Natural killer cell (primary cell): ENCODE results near the gene ACD. TPM values are rescaled to one million over a fixed set of nuclear protein-coding genes. Genes with fewer than 3 reads are reported as not detected.

Source experiments
- ATAC-seq, 3 donors: fragments of 150-1000 bp in 2 of 3; fragments of 200-7000 bp in 1 of 3; cut with Tn5 transposase; 1 replicate in 1 of 3; 2 replicates in 2 of 3; pipeline ENCODE4 v1.10.0; 2021; ENCODE audit warnings: mild to moderate bottlenecking in 2 of 3, moderate library complexity in 2 of 3
- DNase-seq, 2 donors: peaks; one replicate each; pipeline versions ENCODE4 v3.0.0 to v3.0.0-alpha.2; 2013 to 2021; ENCODE audit warnings: mixed read lengths in 1 of 2
- H3K27ac ChIP-seq: one replicate; pipeline ENCODE4 v1.5.1; 2013; ENCODE audit warnings: mild to moderate bottlenecking, low read length
- H3K27me3 ChIP-seq: one replicate; pipeline ENCODE4 v1.6.1; 2013; ENCODE audit warnings: low read length; ENCODE audit not compliant: control insufficient read depth, insufficient read depth
- H3K36me3 ChIP-seq: one replicate; pipeline ENCODE4 v1.6.1; 2013; ENCODE audit warnings: low read length; ENCODE audit not compliant: control insufficient read depth, insufficient read depth
- H3K4me1 ChIP-seq: one replicate; pipeline ENCODE4 v1.6.1; 2013; ENCODE audit warnings: low read length; ENCODE audit not compliant: control insufficient read depth, insufficient read depth
- H3K4me3 ChIP-seq: one replicate; pipeline ENCODE4 v1.5.1; 2013; ENCODE audit warnings: low read length
- H3K9me3 ChIP-seq: one replicate; pipeline ENCODE4 v1.6.1; 2013; ENCODE audit warnings: low read length; ENCODE audit not compliant: control insufficient read depth, insufficient read depth
- H3K27ac Mint-ChIP-seq, 2 donors: one replicate each; pipeline ENCODE4 v1.8.0; 2022; ENCODE audit warnings: mild to moderate bottlenecking in 2 of 2, mixed read lengths in 2 of 2, moderate library complexity in 1 of 2
- H3K27me3 Mint-ChIP-seq, 2 donors: one replicate each; pipeline ENCODE4 v1.8.0; 2022; ENCODE audit warnings: low read depth in 2 of 2, mixed read lengths in 2 of 2
- H3K36me3 Mint-ChIP-seq: one replicate; pipeline ENCODE4 v1.8.0; 2022; ENCODE audit warnings: mixed read lengths
- H3K4me1 Mint-ChIP-seq, 2 donors: one replicate each; pipeline ENCODE4 v1.8.0; 2022; ENCODE audit warnings: mixed read lengths in 2 of 2
- H3K4me3 Mint-ChIP-seq: one replicate; pipeline ENCODE4 v1.8.0; 2022; ENCODE audit warnings: mild to moderate bottlenecking, moderate library complexity, mixed read lengths
- H3K9me3 Mint-ChIP-seq, 2 donors: one replicate each; pipeline ENCODE4 v1.8.0; 2022; ENCODE audit warnings: mixed read lengths in 2 of 2
- CTCF ChIP-seq: fragments of 200-600 bp; IDR thresholded peaks from one replicate; pipeline ENCODE4 v1.8.0; 2022; ENCODE audit warnings: antibody characterized with exemption
- WGBS: methylation state at CpG from one replicate; pipeline ENCODE4 v1.1.7; 2013; ENCODE audit warnings: missing lambda C conversion rate; ENCODE audit not compliant: insufficient coverage; 5-methylcytosine and 5-hydroxymethylcytosine counted together
- intact Hi-C: fragments of 100-400 bp; cut with micrococcal nuclease; formaldehyde crosslinking; loops from one replicate; pipeline ENCODE4 v1.14.2; 2022
- total RNA-seq, 4 donors: library from RNA; stranded (reverse); fragments of 120-200 nt in 1 of 4; gene quantifications; one replicate each; pipeline versions ENCODE4 v1.2.3 to v1.2.4, GENCODE V29; 2013 to 2022

Gene ACD
- total RNA-seq, 3 donors from 2014 or later (not counting 1 experiment from before 2014, with no cell fraction given) = 34.4 to 58.0 (median 43.2) TPM

GRCh38 chr16:67653128-67653788 lies 6.8 kb downstream of the ACD start:
- no peak overlapping the region for H3K4me3 ChIP-seq
- intact Hi-C loops = no loop called here
- no peaks in the 10 kb centered on the region for H3K9me3 ChIP-seq
- Mint-ChIP-seq H3K9me3 (no peaks in the 10 kb centered on the region), H3K27me3 (no peaks in the 10 kb centered on the region), H3K27ac (no peak overlapping the region), H3K4me1 (peaks cover 0 to 12% of the 10 kb centered on the region in 2 donors), H3K36me3 (no peaks in the 10 kb centered on the region), H3K4me3 (no peak overlapping the region)
- peaks cover under 1% of the 10 kb centered on the region for H3K4me1 ChIP-seq
- 89% methylated on average over 68 of the region's 68 CpGs for WGBS
- H3K27ac ChIP-seq = no peak overlapping the region
- ATAC-seq (peak in 1 of 3 donors; percentile 6), DNase-seq (no peak)
- peaks cover 57% of the 10 kb centered on the region for H3K36me3 ChIP-seq
- no peaks in the 10 kb centered on the region for H3K27me3 ChIP-seq
- no peak for TF ChIP-seq CTCF

- Mint-ChIP-seq H3K4me1 (peaks cover 0 to 8% of the 10 kb centered on the region in 2 donors), H3K27me3 (no peaks in the 10 kb centered on the region), H3K36me3 (no peaks in the 10 kb centered on the region), H3K9me3 (no peaks in the 10 kb centered on the region), H3K27ac (no peak overlapping the region), H3K4me3 (no peak overlapping the region)
- Histone ChIP-seq H3K4me3 (no peak overlapping the region), H3K27ac (no peak overlapping the region), H3K9me3 (no peaks in the 10 kb centered on the region), H3K27me3 (no peaks in the 10 kb centered on the region), H3K36me3 (peaks cover 55% of the 10 kb centered on the region), H3K4me1 (no peaks in the 10 kb centered on the region)
- intact Hi-C loops = no loop called here
- DNase-seq (no peak), ATAC-seq (peak in 2 of 3 donors; percentile 23 to 24)
- no peak for TF ChIP-seq CTCF
- 87% methylated on average over 59 of the region's 59 CpGs for WGBS
Observed at GRCh38 chr16:67652578-67653127, 7.4 kb downstream of the ACD start.

GRCh38 chr16:67651847-67652246 lies 8.2 kb downstream of the ACD start:
- H3K4me1 Mint-ChIP-seq = peaks cover 0 to 8% of the 10 kb centered on the region in 2 donors
- H3K27me3 Mint-ChIP-seq = no peaks in the 10 kb centered on the region
- no peaks in the 10 kb centered on the region for H3K4me1 ChIP-seq
- DNase-seq (no peak), ATAC-seq (no peak)
- H3K36me3 Mint-ChIP-seq = no peaks in the 10 kb centered on the region
- H3K4me3 ChIP-seq = no peak overlapping the region
- 97% methylated on average over 4 of the region's 4 CpGs for WGBS
- no peaks in the 10 kb centered on the region for H3K9me3 ChIP-seq
- H3K4me3 Mint-ChIP-seq = peak overlapping the region; percentile 13
- no peaks in the 10 kb centered on the region for H3K9me3 Mint-ChIP-seq
- intact Hi-C loops = no loop called here
- H3K27ac ChIP-seq = no peak overlapping the region
- no peak for TF ChIP-seq CTCF
- peak overlapping the region in 1 of 2 donors; percentile 22 for H3K27ac Mint-ChIP-seq
- peaks cover 53% of the 10 kb centered on the region for H3K36me3 ChIP-seq
- no peaks in the 10 kb centered on the region for H3K27me3 ChIP-seq
